Measurements from ENCODE around the gene CCHCR1. TPM values are rescaled to one million over a fixed set of nuclear protein-coding genes. Genes with fewer than 3 reads are reported as not detected.

Gene CCHCR1
- total RNA-seq, 2 donors from 2014 or later: 31.8 to 55.4 TPM

- Histone ChIP-seq H3K36me3 (no peaks in the 10 kb centered on the region), H3K27ac (no peak overlapping the region), H3K27me3 (no peaks in the 10 kb centered on the region), H3K9ac (ENCODE audit: low read depth in 2 of 2, low read length in 2 of 2) (no peak overlapping the region), H3K4me3 (no peak overlapping the region), H3K9me3 (no peaks in the 10 kb centered on the region), H3K4me1 (no peaks in the 10 kb centered on the region)
- no peak for DNase-seq
- intact Hi-C loops (cut with DNase I): no loop called here
- TF ChIP-seq CTCF (IDR thresholded peaks at IDR 0.05): no peak
Observed at GRCh38 chr6:31125586-31126363, 31.8 kb downstream of the CCHCR1 start.

- Histone ChIP-seq H3K27ac (no peak overlapping the region), H3K9ac (ENCODE audit: low read depth in 2 of 2, low read length in 2 of 2) (no peak overlapping the region), H3K27me3 (no peaks in the 10 kb centered on the region), H3K9me3 (no peaks in the 10 kb centered on the region), H3K36me3 (no peaks in the 10 kb centered on the region), H3K4me1 (no peaks in the 10 kb centered on the region), H3K4me3 (no peak overlapping the region)
- DNase-seq: no peak
- no peak for TF ChIP-seq CTCF (IDR thresholded peaks at IDR 0.05)
- intact Hi-C loops (cut with DNase I): no loop called here
Observed at GRCh38 chr6:31125162-31125561, 32.4 kb downstream of the CCHCR1 start.

- no peak overlapping the region for H3K27ac ChIP-seq
- no peaks in the 10 kb centered on the region for H3K36me3 ChIP-seq
- DNase-seq: peak; percentile 41
- no peaks in the 10 kb centered on the region for H3K4me1 ChIP-seq
- intact Hi-C loops (cut with DNase I): no loop called here
- TF ChIP-seq CTCF (IDR thresholded peaks at IDR 0.05): no peak
- no peak overlapping the region for H3K4me3 ChIP-seq
- H3K9ac ChIP-seq (ENCODE audit: low read depth in 2 of 2, low read length in 2 of 2): peak overlapping the region in 1 of 2 donors; percentile 19
- no peaks in the 10 kb centered on the region for H3K27me3 ChIP-seq
- H3K9me3 ChIP-seq: no peaks in the 10 kb centered on the region
Observed at GRCh38 chr6:31122791-31123706, 34.6 kb downstream of the CCHCR1 start.

- intact Hi-C loops (cut with DNase I): no loop called here
- no peaks in the 10 kb centered on the region for H3K27me3 ChIP-seq
- no peaks in the 10 kb centered on the region for H3K4me1 ChIP-seq
- H3K4me3 ChIP-seq: no peak overlapping the region
- H3K27ac ChIP-seq: no peak overlapping the region
- H3K9ac ChIP-seq (ENCODE audit: low read depth in 2 of 2, low read length in 2 of 2): no peak overlapping the region
- no peak for TF ChIP-seq CTCF (IDR thresholded peaks at IDR 0.05)
- H3K36me3 ChIP-seq: no peaks in the 10 kb centered on the region
- H3K9me3 ChIP-seq: no peaks in the 10 kb centered on the region
- DNase-seq: no peak
Observed at GRCh38 chr6:31121131-31121790, 36.3 kb downstream of the CCHCR1 start.

- TF ChIP-seq CTCF (IDR thresholded peaks at IDR 0.05): no peak
- H3K27ac ChIP-seq: no peak within 1 kb of the TSS
- no peak within 1 kb of the TSS for H3K4me3 ChIP-seq
- intact Hi-C loops (cut with DNase I): no loop called here
- no peaks in the 10 kb centered on the region for H3K27me3 ChIP-seq
- peaks cover under 1% of the 10 kb centered on the region for H3K4me1 ChIP-seq
- no peak within 1 kb of the TSS for H3K9ac ChIP-seq (ENCODE audit: low read depth in 2 of 2, low read length in 2 of 2)
- no peaks in the 10 kb centered on the region for H3K9me3 ChIP-seq
- no peak for DNase-seq
- H3K36me3 ChIP-seq: no peaks in the 10 kb centered on the region
Observed at GRCh38 chr6:31120151-31120915, 37.3 kb downstream of the CCHCR1 start, which contains the start of gene CDSN. TSS of gene CDSN (minus strand) at chr6:31120446. CDS start at chr6:31120419, 27 bp downstream.

Data from colonic mucosa (tissue), 4 donors.